GM19328 (cell line): ENCODE data around the gene SLFN12L.

Source experiments
- ATAC-seq: cut with Tn5 transposase; IDR thresholded peaks from one replicate; pipeline ENCODE4 v1.9.1; 2021; ENCODE audit warnings: mild to moderate bottlenecking, moderate library complexity; ENCODE audit not compliant: unreplicated experiment

SLFN12L gene

DNA sequence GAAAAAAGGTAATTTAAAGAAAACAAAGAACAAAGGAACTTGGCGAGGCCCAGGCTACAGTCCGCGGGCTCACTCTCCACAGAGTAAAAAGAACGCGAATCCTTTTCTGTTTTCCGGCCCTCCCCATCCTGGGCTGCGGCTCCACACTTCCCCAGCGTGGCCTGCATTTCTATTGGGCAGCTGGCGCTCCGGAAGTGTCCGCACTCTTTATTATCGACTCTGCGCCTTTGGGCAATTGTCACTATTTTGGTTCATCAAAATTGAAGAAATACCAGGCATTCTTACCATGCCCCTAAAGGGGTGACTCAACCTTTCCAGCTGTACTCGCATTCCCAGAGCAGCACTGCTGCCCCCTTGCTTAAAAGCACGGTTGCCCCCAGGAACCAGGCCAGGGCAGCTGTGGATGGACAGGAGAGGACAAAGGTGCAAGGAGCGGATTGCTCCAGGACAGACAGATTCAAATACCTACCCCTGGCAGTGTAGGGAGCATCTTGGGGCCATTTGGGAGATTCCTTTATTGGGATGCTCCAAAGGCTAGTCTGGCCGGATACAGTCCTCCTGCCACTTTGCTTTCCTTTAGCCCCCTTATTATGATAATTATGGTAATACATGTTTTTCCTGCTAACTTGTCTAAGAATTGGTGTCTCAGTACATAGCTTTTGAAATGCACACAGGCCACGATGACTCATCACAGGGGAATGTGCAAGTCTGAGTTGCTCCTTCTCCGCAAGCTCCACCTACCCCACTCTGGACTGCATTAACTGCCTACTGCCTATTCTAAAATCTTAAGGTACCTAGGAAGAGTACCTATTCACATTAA, 104.2 kb downstream of the SLFN12L start:
- no peak for ATAC-seq

DNA sequence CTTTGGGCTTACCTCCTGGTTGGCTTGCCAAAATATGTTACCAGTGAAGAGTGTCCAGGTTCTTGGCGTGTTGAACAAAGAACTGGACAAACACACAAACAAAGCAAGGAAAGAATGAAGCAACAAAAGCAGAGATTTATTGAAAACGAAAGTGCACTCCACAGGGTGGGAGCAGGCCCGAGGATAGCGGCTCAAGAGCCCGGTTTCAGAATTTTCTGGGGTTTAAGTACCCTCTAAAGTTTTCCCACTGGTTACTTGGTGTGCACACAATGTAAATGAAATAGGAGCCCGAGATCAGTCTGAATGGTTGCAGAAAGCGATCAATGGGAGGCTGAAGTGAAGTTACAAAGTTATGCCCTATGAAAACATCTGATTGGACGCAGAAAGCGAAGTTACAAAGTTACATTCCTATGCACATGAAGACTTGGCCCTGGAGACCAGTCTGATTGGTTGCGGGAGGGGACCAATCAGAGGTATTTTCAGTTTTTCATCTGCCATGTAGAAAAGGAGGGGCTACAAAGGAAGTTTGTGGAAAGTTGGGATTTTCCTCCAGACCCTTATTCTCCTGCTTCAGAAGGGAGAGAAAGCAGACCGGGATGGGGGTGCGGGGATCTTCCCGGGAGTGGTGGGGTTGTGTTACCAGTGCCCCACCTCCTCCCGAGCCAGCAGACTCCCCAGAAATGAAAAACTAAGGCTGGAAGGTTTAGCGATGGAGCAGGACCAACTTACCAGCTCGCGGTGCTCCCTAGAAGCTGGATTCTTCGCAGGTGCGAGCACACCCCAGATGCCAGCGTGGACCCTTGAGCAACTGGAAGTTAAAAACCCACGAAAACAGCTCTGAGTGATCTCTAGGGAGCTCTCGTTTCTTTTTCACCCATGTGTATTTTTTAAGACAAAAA, 105.1 kb downstream of the SLFN12L start, which contains the start of gene SLFN12:
SLFN12 (minus strand) TSS at position 325 of the 899 bp plus-strand sequence. CDS start 9,472 bp downstream, outside the sequence.
- peak; percentile 71 for ATAC-seq

DNA sequence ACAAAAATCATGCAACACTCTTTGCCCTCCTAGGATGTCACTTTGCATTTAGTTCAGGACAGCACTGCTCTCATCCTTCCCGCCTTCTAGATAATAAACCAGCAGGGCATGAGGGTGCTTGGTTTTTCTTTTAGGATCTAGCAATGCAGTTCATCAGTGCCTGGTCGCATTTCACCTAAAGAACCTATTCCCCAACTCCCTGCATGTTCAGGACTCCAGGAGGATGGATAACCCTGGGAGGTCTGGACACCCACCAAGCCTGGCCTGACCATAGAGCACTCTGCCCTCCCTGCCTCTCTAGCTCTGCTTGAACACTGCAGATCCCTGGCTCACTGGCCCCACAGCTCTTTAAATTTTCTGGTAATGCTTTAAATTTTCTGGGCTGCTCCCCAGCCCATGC, 107.8 kb downstream of the SLFN12L start:
- ATAC-seq, result no peak

DNA sequence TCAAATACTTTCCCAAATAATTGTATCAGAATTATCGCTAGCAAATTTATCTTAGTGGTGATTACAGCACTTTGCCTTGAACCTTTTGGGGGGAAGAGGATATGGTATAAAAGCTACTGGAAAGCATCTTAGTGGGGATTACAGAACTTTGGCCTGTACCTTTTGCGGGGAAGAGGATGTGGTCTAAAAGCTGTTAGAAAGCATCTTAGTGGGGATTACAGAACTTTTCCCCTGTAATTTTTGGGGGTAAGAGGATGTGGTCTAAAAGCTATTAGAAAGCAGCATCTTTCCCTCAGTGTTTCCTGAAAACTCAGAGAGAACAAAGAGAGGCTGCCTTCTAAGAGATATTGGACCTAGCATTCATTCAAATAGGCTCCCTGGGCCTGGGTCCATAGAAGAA, 109.2 kb downstream of the SLFN12L start:
- no peak for ATAC-seq

DNA sequence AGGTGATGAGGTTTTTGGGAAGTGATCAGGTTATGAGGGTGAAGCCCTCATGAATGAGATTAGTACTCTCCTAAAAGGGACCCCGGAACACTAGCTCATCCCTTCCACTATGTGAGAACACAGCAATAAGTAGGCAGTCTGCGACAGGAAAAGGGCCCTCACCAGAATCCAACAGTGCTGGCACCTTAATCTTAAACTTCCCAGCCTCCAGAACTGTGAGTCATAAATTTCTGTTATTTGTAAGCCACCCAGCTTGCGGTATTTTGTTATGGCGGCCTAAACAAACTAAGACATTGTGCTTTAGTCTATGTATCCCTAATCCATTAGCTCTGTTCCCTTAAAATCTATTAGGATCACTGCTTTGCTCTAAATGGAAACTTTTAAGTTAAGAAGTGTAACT, 113.7 kb downstream of the SLFN12L start:
- no peak for ATAC-seq
